SIG-M5 treated with dmso at 0.1 percent for 504 hours (cell line): ENCODE results near the gene MADD.
"Not testable (repeated sequence)": the region's sequence is repeated elsewhere in the genome, so short reads cannot be mapped to it uniquely, and the experiment has no call there.

Experiments used
- DNase-seq: peaks from one replicate; lab custom pipeline; 2025; ENCODE audit not compliant: unreplicated experiment; lab: John Stamatoyannopoulos, UW

The MADD gene

GRCh38 chr11:47317064-47317828 is 47.3 kb downstream of the MADD start:
- DNase-seq, result no peak

- no peak for DNase-seq
Measured at GRCh38 chr11:47318166-47318565, 48.2 kb downstream of the MADD start.

DNA sequence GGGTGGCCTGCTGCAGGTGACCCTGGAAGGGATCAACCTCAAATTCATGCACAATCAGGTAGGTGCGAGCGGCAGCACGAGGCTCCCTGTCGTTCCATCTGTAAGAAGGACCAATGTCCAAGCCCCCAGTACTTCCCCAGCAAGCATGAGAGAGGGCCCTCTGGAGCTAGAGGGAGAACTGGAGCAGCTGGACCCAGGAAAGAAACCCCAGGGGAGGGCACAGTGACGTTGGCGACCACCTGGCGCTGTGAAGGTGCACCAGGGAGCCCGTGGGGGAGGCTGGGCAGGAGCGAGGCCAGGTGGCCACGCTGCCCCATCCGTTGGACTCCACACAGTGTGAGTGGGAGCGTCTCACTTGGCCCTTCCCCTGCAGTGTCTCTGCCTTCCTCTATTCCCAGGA is 54.6 kb downstream of the MADD start:
- DNase-seq, result no peak

- no peak for DNase-seq
Measured at GRCh38 chr11:47325271-47326041, 55.5 kb downstream of the MADD start.

GRCh38 chr11:47326198-47326597 is 56.3 kb downstream of the MADD start:
- no peak for DNase-seq

- DNase-seq, result no peak
Measured at GRCh38 chr11:47327025-47327424, 57.1 kb downstream of the MADD start.

- no peak for DNase-seq
Measured at GRCh38 chr11:47327949-47328348, 58.0 kb downstream of the MADD start.

DNA sequence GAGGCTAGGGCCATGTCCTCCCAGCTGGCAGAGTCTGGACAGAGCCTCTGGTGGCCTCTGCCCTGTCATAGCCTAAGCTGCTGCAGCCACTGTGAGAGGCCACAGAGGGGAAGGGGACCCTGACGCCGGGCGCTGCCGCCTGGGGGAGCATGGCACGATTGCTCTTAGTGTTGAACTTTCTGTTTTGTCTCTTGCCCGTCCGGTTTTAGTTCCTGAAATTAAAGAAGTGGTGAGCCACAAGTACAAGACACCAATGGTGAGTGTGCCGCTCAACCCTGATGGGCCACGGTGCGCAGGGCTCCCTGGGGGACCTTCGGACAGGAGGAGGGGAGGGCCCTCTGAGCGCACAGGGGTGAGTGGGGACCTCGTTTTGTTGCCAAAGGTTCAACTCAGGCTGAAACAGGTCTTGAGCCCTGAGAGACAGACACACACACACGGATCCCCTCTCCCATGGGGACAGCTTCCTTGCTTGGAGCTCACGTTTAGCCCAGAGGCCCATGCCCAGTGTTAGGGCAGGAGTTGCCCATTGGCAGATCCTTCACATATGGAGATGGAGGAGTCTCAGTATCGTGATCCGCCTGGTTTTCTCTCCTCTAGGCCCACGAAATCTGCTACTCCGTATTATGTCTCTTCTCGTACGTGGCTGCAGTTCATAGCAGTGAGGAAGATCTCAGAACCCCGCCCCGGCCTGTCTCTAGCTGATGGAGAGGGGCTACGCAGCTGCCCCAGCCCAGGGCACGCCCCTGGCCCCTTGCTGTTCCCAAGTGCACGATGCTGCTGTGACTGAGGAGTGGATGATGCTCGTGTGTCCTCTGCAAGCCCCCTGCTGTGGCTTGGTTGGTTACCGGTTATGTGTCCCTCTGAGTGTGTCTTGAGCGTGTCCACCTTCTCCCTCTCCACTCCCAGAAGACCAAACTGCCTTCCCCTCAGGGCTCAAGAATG is 58.8 kb downstream of the MADD start:
- DNase-seq, result no peak

- DNase-seq, result no peak
Measured at GRCh38 chr11:47329431-47329986, 59.6 kb downstream of the MADD start.

- no peak for DNase-seq
Measured at GRCh38 chr11:47329987-47330931, 60.3 kb downstream of the MADD start.

GRCh38 chr11:47331454-47332302 is 61.7 kb downstream of the MADD start:
- DNase-seq, result no peak

GRCh38 chr11:47332303-47332711 is 62.4 kb downstream of the MADD start:
- DNase-seq, result no peak

GRCh38 chr11:47332791-47333525 is 63.0 kb downstream of the MADD start:
- DNase-seq, result no peak

DNA sequence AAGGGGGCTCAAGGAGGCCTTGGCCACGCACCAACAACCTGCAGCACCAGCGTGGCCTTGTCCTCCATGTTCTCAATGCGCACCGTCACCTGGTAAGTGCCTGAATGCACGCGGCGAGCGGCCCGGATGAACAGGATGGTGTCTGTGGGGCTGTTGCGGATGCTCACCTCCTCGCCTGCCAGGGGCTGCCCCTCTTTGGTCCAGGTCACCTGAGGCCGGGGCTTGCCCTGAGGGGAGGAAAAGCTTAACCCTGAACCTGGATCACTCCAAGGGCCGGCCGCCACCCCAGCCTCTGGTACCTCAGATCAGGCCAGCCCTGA is 63.6 kb downstream of the MADD start:
- DNase-seq, result no peak

GRCh38 chr11:47333886-47334443 is 64.0 kb downstream of the MADD start:
- no peak for DNase-seq

- DNase-seq, result not testable (repeated sequence)
Measured at GRCh38 chr11:47334699-47335411, 64.9 kb downstream of the MADD start.

DNA sequence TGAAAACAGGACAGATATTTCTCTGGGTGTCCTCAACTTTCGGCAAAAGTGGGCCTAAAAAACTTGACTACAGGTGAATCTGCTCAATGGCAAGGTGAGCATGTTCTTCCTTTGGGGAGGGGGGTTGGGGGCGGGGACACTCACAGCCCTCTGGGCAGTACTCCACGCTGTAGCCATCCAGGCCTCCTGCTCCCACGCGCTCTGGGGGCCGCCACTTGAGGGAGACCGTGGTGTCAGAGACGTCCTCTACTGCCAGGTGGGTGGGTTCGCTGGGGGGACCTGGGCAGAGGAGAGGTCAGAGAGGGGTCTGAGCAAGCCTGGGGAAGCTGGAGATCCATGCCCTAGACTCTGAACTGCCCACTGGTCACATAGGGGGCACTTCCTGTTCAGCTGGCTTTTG is 65.8 kb downstream of the MADD start:
- DNase-seq, result no peak

GRCh38 chr11:47336595-47336994 is 66.7 kb downstream of the MADD start:
- DNase-seq, result no peak
